ENCODE data around the gene POPDC2. TPM values are rescaled to one million over a fixed set of nuclear protein-coding genes. Genes with fewer than 3 reads are reported as not detected.
A peak's percentile ranks its signal among the peaks of the same experiment; 100 is the strongest.

POPDC2 gene
- total and polyA plus RNA-seq, 10 donors = 3.1 to 9.8 (median 6.9) TPM

DNA sequence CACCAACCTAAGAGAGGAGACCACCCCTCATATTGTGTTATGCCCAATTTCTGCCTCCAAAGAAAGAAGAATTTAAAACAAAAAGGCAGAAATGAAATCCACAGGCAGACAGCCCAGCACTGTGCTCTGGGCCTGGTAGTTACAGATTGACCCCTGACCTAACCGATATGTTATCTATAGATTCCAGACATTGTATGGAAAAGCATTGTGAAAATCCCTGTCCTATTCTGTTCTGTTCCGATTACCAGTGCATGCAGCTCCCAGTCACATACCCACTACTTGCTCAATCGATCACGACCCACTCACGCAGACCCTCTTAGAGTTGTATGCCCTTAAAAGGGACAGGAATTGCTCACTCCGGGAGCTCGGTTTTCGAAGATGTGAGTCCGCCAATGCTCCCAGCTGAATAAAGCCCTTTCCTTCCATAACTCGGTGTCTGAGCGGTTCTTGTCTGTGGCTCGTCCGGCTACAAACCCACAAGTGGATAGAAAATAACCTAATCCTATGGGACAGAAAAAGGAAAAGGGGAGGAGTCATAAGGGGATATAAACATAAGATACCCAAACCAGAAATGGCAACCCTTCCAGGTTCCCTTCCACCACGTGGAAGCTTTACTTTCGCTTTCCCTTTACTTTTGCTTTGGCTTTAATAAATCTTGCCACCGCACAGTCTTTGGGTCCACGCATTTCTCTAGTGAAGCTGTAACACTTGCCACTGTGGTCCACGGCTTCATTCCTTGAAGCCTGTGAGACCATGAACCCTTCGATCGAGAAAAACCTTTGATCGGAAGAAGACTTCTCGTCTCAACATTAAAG is 40.7 kb upstream of the POPDC2 start:
- intact Hi-C loops (cut with DNase I; ENCODE audit: low total_unique reads) = no loop called here
- peaks cover 7 to 41% (median 28%) of the 10 kb centered on the region in 6 donors for H3K4me1 ChIP-seq
- DNase-seq = no peak
- H3K36me3 ChIP-seq = no peaks in the 10 kb centered on the region
- H3K9me3 ChIP-seq = no peaks in the 10 kb centered on the region
- 85 to 89% (median 88%) methylated on average over 9 to 22 of the region's 22 CpGs for WGBS, 5 donors
- peak overlapping the region in 1 of 8 donors; percentile 18 for H3K4me3 ChIP-seq
- H3K27me3 ChIP-seq (replicated peaks in 1 of 7) = no peaks in the 10 kb centered on the region
- TF ChIP-seq POLR2A (IDR thresholded peaks at IDR 0.05) (no peak), POLR2AphosphoS5 (IDR thresholded peaks at IDR 0.05) (no peak)
- H3K27ac ChIP-seq = peak overlapping the region in 5 of 8 donors; percentile 16 to 76 (median 63)

DNA sequence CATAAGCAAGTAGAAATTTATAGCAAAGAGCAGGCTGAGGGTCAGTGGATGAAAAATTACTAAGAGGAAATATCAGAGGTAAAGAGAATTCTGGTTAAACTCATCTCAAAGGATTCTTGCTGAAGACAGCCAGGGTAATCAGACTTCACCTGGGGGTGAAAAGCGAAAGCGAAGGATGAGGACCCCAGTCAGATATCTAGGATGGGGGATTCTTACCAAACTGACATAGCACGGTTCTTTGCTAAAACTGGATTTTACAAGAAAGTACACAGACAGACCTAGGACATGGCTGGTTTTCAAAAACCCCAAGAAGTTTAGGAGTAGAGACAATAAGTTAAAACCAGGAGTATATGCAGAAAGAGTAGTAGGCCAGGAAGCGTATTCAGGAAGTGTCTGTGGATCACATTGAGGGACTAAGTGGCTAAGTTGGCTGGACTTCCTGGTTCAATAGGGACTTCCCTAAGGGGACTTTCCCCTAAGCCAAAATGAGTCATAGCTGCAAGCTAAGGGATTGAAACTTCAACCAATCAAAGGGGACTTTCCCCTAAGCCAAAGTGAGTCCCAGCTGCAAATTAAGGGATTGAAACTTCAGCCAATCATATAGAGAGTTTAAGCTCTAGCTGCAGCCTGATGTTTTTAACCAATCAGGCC is 40.0 kb upstream of the POPDC2 start:
- peak overlapping the region in 7 of 8 donors; percentile 9 to 76 (median 40) for H3K27ac ChIP-seq
- no peak for DNase-seq

DNA sequence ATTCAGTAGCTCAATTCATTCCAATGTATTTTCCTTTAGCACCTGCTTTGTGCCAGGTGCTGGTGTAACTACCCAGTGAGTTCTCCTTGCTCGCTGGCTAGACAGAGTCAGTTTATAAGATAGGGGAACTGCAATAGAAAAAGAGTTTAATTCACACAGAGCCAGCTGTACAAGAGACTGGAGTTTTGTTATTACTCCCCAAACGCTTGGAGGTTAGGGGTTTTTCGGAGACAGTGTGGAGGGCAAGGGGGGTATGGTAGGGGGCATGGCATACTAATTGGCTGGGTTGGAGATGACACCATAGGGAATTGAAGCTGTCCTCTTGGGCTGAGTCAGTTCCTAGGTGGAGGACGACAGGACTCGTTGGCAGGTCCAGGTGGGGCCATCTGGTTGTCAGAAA is 37.0 kb upstream of the POPDC2 start:
- no peak for DNase-seq
- no peak for TF ChIP-seq POLR2AphosphoS5 (IDR thresholded peaks at IDR 0.05)
- TF ChIP-seq, protein P1, sequence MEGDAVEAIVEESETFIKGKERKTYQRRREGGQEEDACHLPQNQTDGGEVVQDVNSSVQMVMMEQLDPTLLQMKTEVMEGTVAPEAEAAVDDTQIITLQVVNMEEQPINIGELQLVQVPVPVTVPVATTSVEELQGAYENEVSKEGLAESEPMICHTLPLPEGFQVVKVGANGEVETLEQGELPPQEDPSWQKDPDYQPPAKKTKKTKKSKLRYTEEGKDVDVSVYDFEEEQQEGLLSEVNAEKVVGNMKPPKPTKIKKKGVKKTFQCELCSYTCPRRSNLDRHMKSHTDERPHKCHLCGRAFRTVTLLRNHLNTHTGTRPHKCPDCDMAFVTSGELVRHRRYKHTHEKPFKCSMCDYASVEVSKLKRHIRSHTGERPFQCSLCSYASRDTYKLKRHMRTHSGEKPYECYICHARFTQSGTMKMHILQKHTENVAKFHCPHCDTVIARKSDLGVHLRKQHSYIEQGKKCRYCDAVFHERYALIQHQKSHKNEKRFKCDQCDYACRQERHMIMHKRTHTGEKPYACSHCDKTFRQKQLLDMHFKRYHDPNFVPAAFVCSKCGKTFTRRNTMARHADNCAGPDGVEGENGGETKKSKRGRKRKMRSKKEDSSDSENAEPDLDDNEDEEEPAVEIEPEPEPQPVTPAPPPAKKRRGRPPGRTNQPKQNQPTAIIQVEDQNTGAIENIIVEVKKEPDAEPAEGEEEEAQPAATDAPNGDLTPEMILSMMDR (IDR thresholded peaks at IDR 0.05 in 8 of 11, conservative IDR thresholded peaks at IDR 0.05 in 3 of 11) = no peak
- TF ChIP-seq POLR2A (IDR thresholded peaks at IDR 0.05) = no peak
- WGBS, 5 donors = 65 to 84% (median 76%) methylated on average over 5 of the region's 5 CpGs
- Histone ChIP-seq H3K27me3 (replicated peaks in 1 of 7) (no peaks in the 10 kb centered on the region), H3K27ac (no peak overlapping the region), H3K36me3 (no peaks in the 10 kb centered on the region), H3K4me1 (peaks cover 7 to 27% (median 19%) of the 10 kb centered on the region in 6 donors), H3K4me3 (no peak overlapping the region), H3K9me3 (no peaks in the 10 kb centered on the region)
- intact Hi-C loops (cut with DNase I; ENCODE audit: low total_unique reads) = no loop called here

More for the DNA sequence above, 40.0 kb upstream of the POPDC2 start:
- Histone ChIP-seq H3K27me3 (replicated peaks in 1 of 7) (no peaks in the 10 kb centered on the region), H3K4me1 (peaks cover 7 to 41% (median 28%) of the 10 kb centered on the region in 6 donors), H3K4me3 (no peak overlapping the region), H3K9me3 (no peaks in the 10 kb centered on the region), H3K36me3 (no peaks in the 10 kb centered on the region)
- WGBS, 5 donors = 56 to 82% (median 70%) methylated on average over 4 of the region's 4 CpGs
- TF ChIP-seq POLR2AphosphoS5 (IDR thresholded peaks at IDR 0.05) = peak in 1 of 3 donors; percentile 71
- TF ChIP-seq, protein P1 (IDR thresholded peaks at IDR 0.05 in 8 of 11, conservative IDR thresholded peaks at IDR 0.05 in 3 of 11) = no peak
- intact Hi-C loops (cut with DNase I; ENCODE audit: low total_unique reads) = no loop called here

DNA sequence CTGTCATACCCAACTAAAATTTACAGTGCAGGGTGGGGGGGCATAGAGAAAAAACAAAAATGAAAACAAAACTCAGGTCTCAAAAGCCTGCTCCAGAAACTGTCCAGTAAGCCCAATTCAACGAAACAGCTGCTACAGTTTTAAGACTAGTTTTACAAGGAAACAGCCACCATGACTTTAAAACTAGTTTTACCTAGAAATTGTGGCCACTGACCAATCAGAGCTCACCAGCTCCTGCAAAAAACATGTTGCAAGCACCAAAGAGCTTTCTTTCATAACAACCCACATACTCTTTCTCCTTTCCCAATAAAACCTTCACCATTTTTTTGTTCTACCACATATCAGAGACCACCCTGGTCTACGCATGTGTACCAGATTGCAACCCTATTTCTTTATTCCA is 35.1 kb upstream of the POPDC2 start:
- Histone ChIP-seq H3K27ac (no peak overlapping the region), H3K4me3 (no peak overlapping the region), H3K4me1 (peaks cover 0 to 8% (median 7%) of the 10 kb centered on the region in 6 donors), H3K27me3 (replicated peaks in 1 of 7) (no peaks in the 10 kb centered on the region), H3K36me3 (no peaks in the 10 kb centered on the region), H3K9me3 (no peaks in the 10 kb centered on the region)
- TF ChIP-seq, protein P1 (IDR thresholded peaks at IDR 0.05 in 8 of 11, conservative IDR thresholded peaks at IDR 0.05 in 3 of 11) = no peak
- TF ChIP-seq POLR2A (IDR thresholded peaks at IDR 0.05) (no peak), POLR2AphosphoS5 (IDR thresholded peaks at IDR 0.05) (no peak)
- no peak for DNase-seq
- WGBS, 5 donors = 88 to 98% (median 91%) methylated on average over 2 of the region's 2 CpGs
- intact Hi-C loops (cut with DNase I; ENCODE audit: low total_unique reads) = no loop called here

Measured in spleen (tissue), 11 donors.